Naive thymus-derived CD8-positive, alpha-beta T cell (primary cell): ENCODE measurements around the gene ZBTB2. TPM values are rescaled to one million over a fixed set of nuclear protein-coding genes. Genes with fewer than 3 reads are reported as not detected.
A peak's percentile ranks its signal among the peaks of the same experiment; 100 is the strongest.
"Not testable (repeated sequence)": the region's sequence is repeated elsewhere in the genome, so short reads cannot be mapped to it uniquely, and the experiment has no call there.

Experiments
- ATAC-seq, 2 donors: fragments of 150-1000 bp; cut with Tn5 transposase in 1 of 2; sonication (Bioruptor Pico), chemical (Tn5 transposase) in 1 of 2; 1 replicate in 1 of 2; 2 replicates in 1 of 2; pipeline ENCODE4 v1.10.0; 2021; ENCODE audit warnings: mild to moderate bottlenecking in 2 of 2, moderate library complexity in 2 of 2
- POLR2A ChIA-PET: fragments of 350-600 bp; sonication (Branson Sonifier 250); formaldehyde crosslinking; loops from one replicate; lab custom pipeline; 2021; ENCODE audit warnings: antibody characterized with exemption; lab: Charles Lee
- DNase-seq, 10 donors: peaks; one replicate each; pipeline versions ENCODE4 v3.0.0 to v3.0.0-alpha.2; 2020 to 2022
- H3K27ac Mint-ChIP-seq, 10 donors: one replicate each; pipeline ENCODE4 v1.8.0; 2020 to 2022; ENCODE audit warnings: mild to moderate bottlenecking in 10 of 10, mixed read lengths in 10 of 10, moderate library complexity in 4 of 10, inconsistent platforms in 1 of 10
- H3K27me3 Mint-ChIP-seq, 5 donors: one replicate each; pipeline ENCODE4 v1.8.0; 2021 to 2022; ENCODE audit warnings: mixed read lengths in 5 of 5
- H3K36me3 Mint-ChIP-seq, 3 donors: one replicate each; pipeline ENCODE4 v1.8.0; 2020 to 2022; ENCODE audit warnings: mixed read lengths in 3 of 3, mild to moderate bottlenecking in 2 of 3, inconsistent platforms in 1 of 3
- H3K4me1 Mint-ChIP-seq, 4 donors: one replicate each; pipeline ENCODE4 v1.8.0; 2021 to 2022; ENCODE audit warnings: mixed read lengths in 4 of 4
- H3K4me3 Mint-ChIP-seq, 10 donors: one replicate each; pipeline ENCODE4 v1.8.0; 2020 to 2022; ENCODE audit warnings: mild to moderate bottlenecking in 10 of 10, mixed read lengths in 10 of 10, moderate library complexity in 6 of 10, inconsistent platforms in 1 of 10
- H3K9me3 Mint-ChIP-seq, 9 donors: one replicate each; pipeline ENCODE4 v1.8.0; 2020 to 2022; ENCODE audit warnings: mixed read lengths in 9 of 9, mild to moderate bottlenecking in 3 of 9, inconsistent platforms in 1 of 9, moderate library complexity in 1 of 9
- polyA plus RNA-seq, 3 donors: library from polyadenylated mRNA; unstranded; fragments of 300-500 nt; fragmentation: Illumina TruSeq; gene quantifications; one replicate each; pipeline ENCODE4 v1.2.3, GENCODE V29; 2021
- total RNA-seq, 8 experiments: library from RNA in 2 of 8; stranded (reverse) in 2 of 8; gene quantifications; one replicate each; pipeline ENCODE4 v1.2.3 and lab custom pipeline; 2021 to 2026

Gene ZBTB2
- total and polyA plus RNA-seq, 5 experiments from 2014 or later = 12.3 to 32.4 (median 18.8) TPM

GRCh38 chr6:151382631-151383030 lies 8.7 kb downstream of the ZBTB2 start:
- not testable (repeated sequence) for H3K4me3 Mint-ChIP-seq, H3K9me3 Mint-ChIP-seq, H3K27me3 Mint-ChIP-seq, DNase-seq, ATAC-seq
- POLR2A ChIA-PET = interaction anchor here (0.7 to 3.2 kb wide), 2 partner anchors 8 to 1650 kb away, joined by 4 to 14 read pairs; partner anchors contain the start of gene ZBTB2
- peak overlapping the region in 2 of 10 donors; percentile 11 to 72 for H3K27ac Mint-ChIP-seq
- peaks cover 0 to 11% (median 0%) of the 10 kb centered on the region in 3 donors for H3K36me3 Mint-ChIP-seq
- peaks cover 32 to 71% (median 65%) of the 10 kb centered on the region in 4 donors for H3K4me1 Mint-ChIP-seq

GRCh38 chr6:151381722-151382121 lies 9.6 kb downstream of the ZBTB2 start:
- Mint-ChIP-seq H3K27ac (peak overlapping the region in 8 of 10 donors; percentile 1 to 97 (median 65)), H3K4me1 (peaks cover 34 to 70% (median 62%) of the 10 kb centered on the region in 4 donors), H3K36me3 (peaks cover 0 to 11% (median 0%) of the 10 kb centered on the region in 3 donors), H3K4me3 (peak overlapping the region in 8 of 10 donors; percentile 3 to 81 (median 20)), H3K27me3 (no peaks in the 10 kb centered on the region), H3K9me3 (no peaks in the 10 kb centered on the region)
- ATAC-seq (no peak), DNase-seq (no peak)
- POLR2A ChIA-PET = interaction anchor here (3.2 kb wide), 1 partner anchor 9 kb away, joined by 14 read pairs; the partner anchor contains the start of gene ZBTB2

GRCh38 chr6:151380848-151381205 lies 10.5 kb downstream of the ZBTB2 start:
- Mint-ChIP-seq H3K4me1 (peaks cover 39 to 75% (median 68%) of the 10 kb centered on the region in 4 donors), H3K27ac (peak overlapping the region; percentile 92 to 98 (median 96)), H3K4me3 (peak overlapping the region; percentile 77 to 94 (median 84)), H3K27me3 (no peaks in the 10 kb centered on the region), H3K36me3 (peaks cover 0 to 11% (median 0%) of the 10 kb centered on the region in 3 donors), H3K9me3 (no peaks in the 10 kb centered on the region)
- POLR2A ChIA-PET = interaction anchor here (3.2 kb wide), 1 partner anchor 9 kb away, joined by 14 read pairs; the partner anchor contains the start of gene ZBTB2
- ATAC-seq = peak; percentile 6 to 22
- no peak for DNase-seq

- Mint-ChIP-seq H3K36me3 (peaks cover 0 to 11% (median 0%) of the 10 kb centered on the region in 3 donors), H3K27ac (peak overlapping the region; percentile 92 to 98 (median 96)), H3K4me1 (peaks cover 40 to 76% (median 70%) of the 10 kb centered on the region in 4 donors), H3K9me3 (no peaks in the 10 kb centered on the region), H3K27me3 (no peaks in the 10 kb centered on the region), H3K4me3 (peak overlapping the region; percentile 77 to 94 (median 84))
- POLR2A ChIA-PET = interaction anchor here (3.2 kb wide), 1 partner anchor 10 kb away, joined by 14 read pairs; the partner anchor contains the start of gene ZBTB2
- DNase-seq = peak in 2 of 10 donors; percentile 38 to 39
- ATAC-seq = peak; percentile 81 to 82
Observed at GRCh38 chr6:151379933-151380847, 11.2 kb downstream of the ZBTB2 start.

GRCh38 chr6:151377095-151377494 lies 14.3 kb downstream of the ZBTB2 start:
- H3K27me3 Mint-ChIP-seq = no peaks in the 10 kb centered on the region
- H3K9me3 Mint-ChIP-seq = no peaks in the 10 kb centered on the region
- peaks cover 0 to 11% (median 3%) of the 10 kb centered on the region in 3 donors for H3K36me3 Mint-ChIP-seq
- POLR2A ChIA-PET = interaction anchor here (0.7 to 4.5 kb wide), 3 partner anchors 13 to 84 kb away, joined by 4 to 40 read pairs (median 5); partner anchors contain the start of gene ZBTB2
- H3K4me1 Mint-ChIP-seq = peaks cover 48 to 85% (median 83%) of the 10 kb centered on the region in 4 donors
- H3K4me3 Mint-ChIP-seq = peak overlapping the region in 2 of 10 donors; percentile 10 to 76
- ATAC-seq (no peak), DNase-seq (no peak)
- peak overlapping the region in 3 of 10 donors; percentile 50 to 63 (median 63) for H3K27ac Mint-ChIP-seq

- peak overlapping the region in 9 of 10 donors; percentile 41 to 77 (median 70) for H3K4me3 Mint-ChIP-seq
- no peaks in the 10 kb centered on the region for H3K9me3 Mint-ChIP-seq
- no peaks in the 10 kb centered on the region for H3K27me3 Mint-ChIP-seq
- H3K4me1 Mint-ChIP-seq = peaks cover 52 to 87% (median 86%) of the 10 kb centered on the region in 4 donors
- POLR2A ChIA-PET = interaction anchor here (0.7 to 4.5 kb wide), 2 partner anchors 13 to 84 kb away, joined by 4 to 40 read pairs; partner anchors contain the start of gene ZBTB2
- DNase-seq = no peak
- peaks cover 0 to 17% (median 9%) of the 10 kb centered on the region in 3 donors for H3K36me3 Mint-ChIP-seq
- ATAC-seq = peak in 1 of 2 donors; percentile 30
- peak overlapping the region in 7 of 10 donors; percentile 20 to 79 (median 63) for H3K27ac Mint-ChIP-seq
Observed at GRCh38 chr6:151376440-151376839, 14.9 kb downstream of the ZBTB2 start.

GRCh38 chr6:151375833-151376232 lies 15.5 kb downstream of the ZBTB2 start:
- no peaks in the 10 kb centered on the region for H3K9me3 Mint-ChIP-seq
- H3K27me3 Mint-ChIP-seq = no peaks in the 10 kb centered on the region
- DNase-seq (no peak), ATAC-seq (no peak)
- POLR2A ChIA-PET = interaction anchor here (4.5 kb wide), 1 partner anchor 14 kb away, joined by 40 read pairs; the partner anchor contains the start of gene ZBTB2
- H3K4me1 Mint-ChIP-seq = peaks cover 53 to 87% (median 86%) of the 10 kb centered on the region in 4 donors
- H3K27ac Mint-ChIP-seq = peak overlapping the region in 6 of 10 donors; percentile 1 to 79 (median 63)
- H3K4me3 Mint-ChIP-seq = peak overlapping the region in 9 of 10 donors; percentile 9 to 77 (median 70)
- H3K36me3 Mint-ChIP-seq = peaks cover 0 to 23% (median 13%) of the 10 kb centered on the region in 3 donors

GRCh38 chr6:151374036-151374683 lies 17.2 kb downstream of the ZBTB2 start:
- Mint-ChIP-seq H3K27ac (peak overlapping the region; percentile 60 to 95 (median 84)), H3K9me3 (no peaks in the 10 kb centered on the region), H3K36me3 (peaks cover 0 to 34% (median 13%) of the 10 kb centered on the region in 3 donors), H3K4me1 (peaks cover 41 to 73% (median 72%) of the 10 kb centered on the region in 4 donors), H3K27me3 (no peaks in the 10 kb centered on the region), H3K4me3 (peak overlapping the region; percentile 65 to 86 (median 76))
- POLR2A ChIA-PET = interaction anchor here (0.6 to 3.0 kb wide), 6 partner anchors 11 to 1478 kb away, joined by 3 to 34 read pairs (median 4); partner anchors contain the start of gene ZBTB2
- ATAC-seq (peak; percentile 35 to 38), DNase-seq (no peak)

GRCh38 chr6:151372164-151372563 lies 19.2 kb downstream of the ZBTB2 start:
- H3K27ac Mint-ChIP-seq = peak overlapping the region; percentile 60 to 94 (median 88)
- POLR2A ChIA-PET = interaction anchor here (1.7 to 3.0 kb wide), 2 partner anchors 13 to 18 kb away, joined by 7 to 34 read pairs; partner anchors contain the start of gene ZBTB2
- peaks cover 0 to 50% (median 13%) of the 10 kb centered on the region in 3 donors for H3K36me3 Mint-ChIP-seq
- H3K27me3 Mint-ChIP-seq = no peaks in the 10 kb centered on the region
- no peaks in the 10 kb centered on the region for H3K9me3 Mint-ChIP-seq
- H3K4me1 Mint-ChIP-seq = peaks cover 34 to 62% (median 59%) of the 10 kb centered on the region in 4 donors
- ATAC-seq = no peak
- H3K4me3 Mint-ChIP-seq = peak overlapping the region; percentile 52 to 86 (median 76)
- DNase-seq = no peak

- ATAC-seq (no peak), DNase-seq (no peak)
- Mint-ChIP-seq H3K9me3 (no peaks in the 10 kb centered on the region), H3K36me3 (peaks cover 0 to 64% (median 25%) of the 10 kb centered on the region in 3 donors), H3K27me3 (no peaks in the 10 kb centered on the region), H3K4me1 (peaks cover 25 to 47% (median 44%) of the 10 kb centered on the region in 4 donors), H3K4me3 (no peak overlapping the region), H3K27ac (peak overlapping the region in 3 of 10 donors; percentile 57 to 94 (median 58))
- POLR2A ChIA-PET = no interaction called here
Observed at GRCh38 chr6:151370509-151371078, 20.8 kb downstream of the ZBTB2 start.

- Mint-ChIP-seq H3K9me3 (no peaks in the 10 kb centered on the region), H3K36me3 (peaks cover 6 to 85% (median 28%) of the 10 kb centered on the region in 3 donors), H3K27ac (peak overlapping the region in 5 of 10 donors; percentile 23 to 73 (median 68)), H3K4me1 (no peaks in the 10 kb centered on the region), H3K4me3 (no peak overlapping the region), H3K27me3 (no peaks in the 10 kb centered on the region)
- POLR2A ChIA-PET = no interaction called here
- no peak for DNase-seq
- no peak for ATAC-seq
Observed at GRCh38 chr6:151365233-151365632, 26.1 kb downstream of the ZBTB2 start.
